Measurements from ENCODE around the gene SNTG2.

GRCh38 chr2:1313240-1313924 is 362.7 kb downstream of the SNTG2 start:
- TF ChIP-seq CTCF (IDR thresholded peaks at IDR 0.05) (no peak), POLR2A (IDR thresholded peaks at IDR 0.05) (no peak)

Measured in heart left ventricle (tissue), 13 donors.